Measurements from ENCODE around the gene TCF12. TPM values are rescaled to one million over a fixed set of nuclear protein-coding genes. Genes with fewer than 3 reads are reported as not detected.

The TCF12 gene
- polyA plus RNA-seq, 3 donors: 15.8 to 52.5 (median 27.6) TPM

GRCh38 chr15:57146506-57147201, 228.2 kb downstream of the TCF12 start:
- WGBS (ENCODE audit: insufficient coverage): 20% methylated on average over 2 of the region's 4 CpGs
- peak overlapping the region in 2 of 3 experiments; percentile 19 to 56 for H3K4me3 ChIP-seq (replicated peaks in 1 of 3; ENCODE audit: low read depth in 2 of 3, low read length in 3 of 3)
- intact Hi-C loops (cut with micrococcal nuclease): no loop called here

GRCh38 chr15:57147621-57148020, 229.2 kb downstream of the TCF12 start:
- peaks cover 0 to 14% of the 10 kb centered on the region in 2 donors for H3K36me3 ChIP-seq (replicated peaks in 1 of 2; ENCODE audit: control insufficient read depth in 1 of 2, insufficient read depth in 2 of 2, low read length in 2 of 2)
- H3K9ac ChIP-seq (ENCODE audit: insufficient read depth, low read length, poor library complexity, severe bottlenecking): no peak overlapping the region
- peaks cover 5% of the 10 kb centered on the region for H4K20me1 ChIP-seq (ENCODE audit: insufficient read depth, low read length)
- H3K27ac ChIP-seq (ENCODE audit: low read depth in 1 of 2, low read length in 2 of 2): no peak overlapping the region
- peaks cover 18 to 24% of the 10 kb centered on the region in 2 donors for H3K36me3 Mint-ChIP-seq
- WGBS (ENCODE audit: insufficient coverage): no CpG with 5 or more reads among the region's 1 CpG
- H3K9me3 ChIP-seq (replicated peaks in 1 of 2; ENCODE audit: control insufficient read depth in 1 of 2, insufficient read depth in 1 of 2, low read length in 2 of 2): peaks cover 7 to 13% of the 10 kb centered on the region in 2 donors
- intact Hi-C loops (cut with micrococcal nuclease): loop anchor here (2.0 kb wide), 1 partner anchor 159 kb away; no protein-coding TSS in a partner anchor
- peaks cover 10 to 17% (median 16%) of the 10 kb centered on the region in 7 donors for H3K9me3 Mint-ChIP-seq
- H2AFZ ChIP-seq (ENCODE audit: insufficient read depth, low read depth, low read length, poor library complexity, severe bottlenecking): no peak overlapping the region
- H3K79me2 ChIP-seq (ENCODE audit: insufficient read depth, low read length): peaks cover 15% of the 10 kb centered on the region
- H3K27me3 ChIP-seq (ENCODE audit: control insufficient read depth in 2 of 2, insufficient read depth in 2 of 2, low read length in 2 of 2): no peaks in the 10 kb centered on the region
- H3K4me2 ChIP-seq (replicated peaks; ENCODE audit: extremely low read depth, low read length, poor library complexity, severe bottlenecking): no peak overlapping the region
- TF ChIP-seq CTCF (IDR thresholded peaks at IDR 0.05): no peak
- no peak overlapping the region for H3K4me3 Mint-ChIP-seq
- H3K4me1 Mint-ChIP-seq: peaks cover 48% of the 10 kb centered on the region
- no peak overlapping the region for H3K4me3 ChIP-seq (replicated peaks in 1 of 3; ENCODE audit: low read depth in 2 of 3, low read length in 3 of 3)
- no peaks in the 10 kb centered on the region for H3K27me3 Mint-ChIP-seq (ENCODE audit: low read depth in 3 of 3)
- H3K4me1 ChIP-seq (ENCODE audit: control insufficient read depth in 1 of 2, insufficient read depth in 2 of 2, low read length in 2 of 2): peaks cover 22 to 39% of the 10 kb centered on the region in 2 donors
- DNase-seq: no peak
- peak overlapping the region in 3 of 7 donors; percentile 16 to 54 (median 53) for H3K27ac Mint-ChIP-seq

More at GRCh38 chr15:57146506-57147201, 228.2 kb downstream of the TCF12 start:
- Histone ChIP-seq H3K9ac (ENCODE audit: insufficient read depth, low read length, poor library complexity, severe bottlenecking) (no peak overlapping the region), H2AFZ (ENCODE audit: insufficient read depth, low read depth, low read length, poor library complexity, severe bottlenecking) (no peak overlapping the region), H4K20me1 (ENCODE audit: insufficient read depth, low read length) (peaks cover 5% of the 10 kb centered on the region), H3K27me3 (ENCODE audit: control insufficient read depth in 2 of 2, insufficient read depth in 2 of 2, low read length in 2 of 2) (no peaks in the 10 kb centered on the region), H3K9me3 (replicated peaks in 1 of 2; ENCODE audit: control insufficient read depth in 1 of 2, insufficient read depth in 1 of 2, low read length in 2 of 2) (peaks cover under 1 to 9% of the 10 kb centered on the region in 2 donors), H3K27ac (ENCODE audit: low read depth in 1 of 2, low read length in 2 of 2) (peak overlapping the region in 1 of 2 donors; percentile 40), H3K36me3 (replicated peaks in 1 of 2; ENCODE audit: control insufficient read depth in 1 of 2, insufficient read depth in 2 of 2, low read length in 2 of 2) (peaks cover 0 to 6% of the 10 kb centered on the region in 2 donors), H3K4me1 (ENCODE audit: control insufficient read depth in 1 of 2, insufficient read depth in 2 of 2, low read length in 2 of 2) (peaks cover 22 to 39% of the 10 kb centered on the region in 2 donors), H3K4me2 (replicated peaks; ENCODE audit: extremely low read depth, low read length, poor library complexity, severe bottlenecking) (peak overlapping the region; percentile 59), H3K79me2 (ENCODE audit: insufficient read depth, low read length) (peaks cover 15% of the 10 kb centered on the region)
- H3K27me3 Mint-ChIP-seq (ENCODE audit: low read depth in 3 of 3): no peaks in the 10 kb centered on the region
- peak overlapping the region in 3 of 7 donors; percentile 15 to 83 (median 76) for H3K27ac Mint-ChIP-seq
- H3K4me1 Mint-ChIP-seq: peaks cover 46% of the 10 kb centered on the region
- peak overlapping the region; percentile 63 to 84 for H3K4me3 Mint-ChIP-seq
- peak; percentile 77 for TF ChIP-seq CTCF (IDR thresholded peaks at IDR 0.05)
- DNase-seq: peak; percentile 20 to 46 (median 41)
- peaks cover 10 to 15% of the 10 kb centered on the region in 2 donors for H3K36me3 Mint-ChIP-seq
- H3K9me3 Mint-ChIP-seq: peaks cover 2 to 10% (median 7%) of the 10 kb centered on the region in 7 donors

Measured in CD14-positive monocyte (primary cell).